ENCODE measurements around the gene ATXN2. TPM values are rescaled to one million over a fixed set of nuclear protein-coding genes. Genes with fewer than 3 reads are reported as not detected.

ATXN2 gene
- total RNA-seq, 1 donor from 2014 or later, result 34.2 TPM

- H2AFZ ChIP-seq (replicated peaks), result no peak overlapping the region
- H3K27ac Mint-ChIP-seq, result no peak overlapping the region
- no peak overlapping the region for H3K4me2 ChIP-seq
- H3K27me3 ChIP-seq, result no peaks in the 10 kb centered on the region
- H4K20me1 ChIP-seq (ENCODE audit: low read depth), result peaks cover 36% of the 10 kb centered on the region
- H3K4me3 Mint-ChIP-seq, result no peak overlapping the region
- H3K36me3 ChIP-seq, result no peaks in the 10 kb centered on the region
- peak; percentile 51 for DNase-seq (ENCODE audit: low spot score)
- peaks cover 14% of the 10 kb centered on the region for H3K4me1 ChIP-seq
- H3K9me3 Mint-ChIP-seq, result no peaks in the 10 kb centered on the region
- H3K36me3 Mint-ChIP-seq, result peaks cover 14% of the 10 kb centered on the region
- H3F3A ChIP-seq (ENCODE audit: low read depth), result peaks cover 22% of the 10 kb centered on the region
- no peak overlapping the region for H3K4me3 ChIP-seq
- H3K9ac ChIP-seq, result no peak overlapping the region
- H3K4me1 Mint-ChIP-seq, result peaks cover 5% of the 10 kb centered on the region
- H3K9me3 ChIP-seq (ENCODE audit: low read depth), result no peaks in the 10 kb centered on the region
- no peak overlapping the region for H3K27ac ChIP-seq
- TF ChIP-seq EZH2phosphoT487 (IDR thresholded peaks at IDR 0.05), result no peak
- no peak for TF ChIP-seq CTCF (IDR thresholded peaks at IDR 0.05)
- TF ChIP-seq EZH2 (IDR thresholded peaks at IDR 0.05), result no peak
- no peaks in the 10 kb centered on the region for H3K27me3 Mint-ChIP-seq (ENCODE audit: insufficient read depth, low read depth)
- H3K79me2 ChIP-seq (ENCODE audit: low read depth), result peaks cover 7% of the 10 kb centered on the region
Measured at GRCh38 chr12:111532751-111533150, 66.4 kb downstream of the ATXN2 start.

- peaks cover 5% of the 10 kb centered on the region for H3K4me1 Mint-ChIP-seq
- peaks cover 7% of the 10 kb centered on the region for H3K79me2 ChIP-seq (ENCODE audit: low read depth)
- H3K36me3 Mint-ChIP-seq, result peaks cover 20% of the 10 kb centered on the region
- peaks cover 36% of the 10 kb centered on the region for H4K20me1 ChIP-seq (ENCODE audit: low read depth)
- TF ChIP-seq EZH2 (IDR thresholded peaks at IDR 0.05) (no peak), CTCF (IDR thresholded peaks at IDR 0.05) (peak; percentile 77)
- H3K9me3 ChIP-seq (ENCODE audit: low read depth), result no peaks in the 10 kb centered on the region
- H3F3A ChIP-seq (ENCODE audit: low read depth), result peaks cover 22% of the 10 kb centered on the region
- H3K36me3 ChIP-seq, result peaks cover 7% of the 10 kb centered on the region
- no peaks in the 10 kb centered on the region for H3K27me3 Mint-ChIP-seq (ENCODE audit: insufficient read depth, low read depth)
- H3K4me3 Mint-ChIP-seq, result no peak overlapping the region
- no peak overlapping the region for H3K4me2 ChIP-seq
- no peak overlapping the region for H3K4me3 ChIP-seq
- H3K9me3 Mint-ChIP-seq, result no peaks in the 10 kb centered on the region
- H3K27ac Mint-ChIP-seq, result no peak overlapping the region
- H3K9ac ChIP-seq, result no peak overlapping the region
- H3K27me3 ChIP-seq, result no peaks in the 10 kb centered on the region
- peaks cover 14% of the 10 kb centered on the region for H3K4me1 ChIP-seq
- no peak overlapping the region for H2AFZ ChIP-seq (replicated peaks)
- peak overlapping the region; percentile 48 for H3K27ac ChIP-seq
- DNase-seq (ENCODE audit: low spot score), result peak; percentile 66
Measured at GRCh38 chr12:111529424-111530368, 69.4 kb downstream of the ATXN2 start.

- H3K4me1 ChIP-seq, result no peaks in the 10 kb centered on the region
- TF ChIP-seq CTCF (IDR thresholded peaks at IDR 0.05) (no peak), EZH2 (IDR thresholded peaks at IDR 0.05) (no peak), EZH2phosphoT487 (IDR thresholded peaks at IDR 0.05) (no peak)
- H3K4me3 ChIP-seq, result no peak overlapping the region
- Mint-ChIP-seq H3K4me1 (no peaks in the 10 kb centered on the region), H3K36me3 (peaks cover 21% of the 10 kb centered on the region), H3K9me3 (no peaks in the 10 kb centered on the region), H3K27ac (no peak overlapping the region), H3K27me3 (ENCODE audit: insufficient read depth, low read depth) (no peaks in the 10 kb centered on the region), H3K4me3 (no peak overlapping the region)
- no peaks in the 10 kb centered on the region for H3K27me3 ChIP-seq
- no peak overlapping the region for H3K4me2 ChIP-seq
- H3K9me3 ChIP-seq (ENCODE audit: low read depth), result no peaks in the 10 kb centered on the region
- H3K36me3 ChIP-seq, result peaks cover 23% of the 10 kb centered on the region
- no peak overlapping the region for H2AFZ ChIP-seq (replicated peaks)
- H3K9ac ChIP-seq, result no peak overlapping the region
- no peaks in the 10 kb centered on the region for H3F3A ChIP-seq (ENCODE audit: low read depth)
- peaks cover 2% of the 10 kb centered on the region for H3K79me2 ChIP-seq (ENCODE audit: low read depth)
- no peak for DNase-seq (ENCODE audit: low spot score)
- no peak overlapping the region for H3K27ac ChIP-seq
- peaks cover under 1% of the 10 kb centered on the region for H4K20me1 ChIP-seq (ENCODE audit: low read depth)
Measured at GRCh38 chr12:111523587-111524167, 75.4 kb downstream of the ATXN2 start.

All from neural progenitor cell (in vitro differentiated cells).